Measurements from ENCODE around the gene KIF1B. TPM values are rescaled to one million over a fixed set of nuclear protein-coding genes. Genes with fewer than 3 reads are reported as not detected.

KIF1B gene
- total RNA-seq, 1 experiment from 2014 or later, result 69.5 TPM

- peaks cover 10% of the 10 kb centered on the region for H3K4me1 ChIP-seq (ENCODE audit: insufficient read depth, low read length, poor library complexity, severe bottlenecking)
- H3K9me3 ChIP-seq (ENCODE audit: low read depth, low read length, poor library complexity, severe bottlenecking), result no peaks in the 10 kb centered on the region
- no TSS peak for BruUV-seq (replicated peaks)
- ChIA-PET CTCF (no interaction called here), POLR2A (ENCODE audit: low non-redundant PET) (no interaction called here)
- H3K27me3 ChIP-seq (replicated peaks; ENCODE audit: insufficient read depth, low read depth, low read length, poor library complexity), result no peaks in the 10 kb centered on the region
- H3K36me3 ChIP-seq (ENCODE audit: insufficient read depth, low read length, poor library complexity, severe bottlenecking), result peaks cover 47% of the 10 kb centered on the region
- no peak for DNase-seq (ENCODE audit: low spot score)
- no peak for TF ChIP-seq CTCF (conservative IDR thresholded peaks at IDR 0.05; ENCODE audit: low read depth, low read length)
- TF ChIP-seq EZH2 (IDR thresholded peaks at IDR 0.05; ENCODE audit: borderline replicate concordance, low read depth, low read length, poor library complexity, severe bottlenecking), result no peak
- intact Hi-C loops (cut with micrococcal nuclease; ENCODE audit: unreplicated experiment), result no loop called here
- H3K4me3 ChIP-seq (ENCODE audit: low read depth, low read length, poor library complexity, severe bottlenecking), result no peak overlapping the region
- H3K27ac ChIP-seq (ENCODE audit: low read depth, low read length, poor library complexity, severe bottlenecking), result no peak overlapping the region
Observed at GRCh38 chr1:10326251-10326650, 115.9 kb downstream of the KIF1B start.

- BruUV-seq (replicated peaks), result no TSS peak
- H3K27ac ChIP-seq (ENCODE audit: low read depth, low read length, poor library complexity, severe bottlenecking), result no peak overlapping the region
- no peaks in the 10 kb centered on the region for H3K27me3 ChIP-seq (replicated peaks; ENCODE audit: insufficient read depth, low read depth, low read length, poor library complexity)
- peak; percentile 6 for DNase-seq (ENCODE audit: low spot score)
- peaks cover 38% of the 10 kb centered on the region for H3K36me3 ChIP-seq (ENCODE audit: insufficient read depth, low read length, poor library complexity, severe bottlenecking)
- no peak overlapping the region for H3K4me3 ChIP-seq (ENCODE audit: low read depth, low read length, poor library complexity, severe bottlenecking)
- intact Hi-C loops (cut with micrococcal nuclease; ENCODE audit: unreplicated experiment), result no loop called here
- H3K4me1 ChIP-seq (ENCODE audit: insufficient read depth, low read length, poor library complexity, severe bottlenecking), result peaks cover 10% of the 10 kb centered on the region
- ChIA-PET CTCF (no interaction called here), POLR2A (ENCODE audit: low non-redundant PET) (no interaction called here)
- no peak for TF ChIP-seq EZH2 (IDR thresholded peaks at IDR 0.05; ENCODE audit: borderline replicate concordance, low read depth, low read length, poor library complexity, severe bottlenecking)
- no peak for TF ChIP-seq CTCF (conservative IDR thresholded peaks at IDR 0.05; ENCODE audit: low read depth, low read length)
- H3K9me3 ChIP-seq (ENCODE audit: low read depth, low read length, poor library complexity, severe bottlenecking), result no peaks in the 10 kb centered on the region
Observed at GRCh38 chr1:10328180-10328963, 118.0 kb downstream of the KIF1B start.

- Histone ChIP-seq H3K27ac (ENCODE audit: low read depth, low read length, poor library complexity, severe bottlenecking) (no peak overlapping the region), H3K36me3 (ENCODE audit: insufficient read depth, low read length, poor library complexity, severe bottlenecking) (peaks cover 57% of the 10 kb centered on the region), H3K9me3 (ENCODE audit: low read depth, low read length, poor library complexity, severe bottlenecking) (no peaks in the 10 kb centered on the region), H3K4me1 (ENCODE audit: insufficient read depth, low read length, poor library complexity, severe bottlenecking) (no peaks in the 10 kb centered on the region), H3K27me3 (replicated peaks; ENCODE audit: insufficient read depth, low read depth, low read length, poor library complexity) (no peaks in the 10 kb centered on the region), H3K4me3 (ENCODE audit: low read depth, low read length, poor library complexity, severe bottlenecking) (no peak overlapping the region)
- intact Hi-C loops (cut with micrococcal nuclease; ENCODE audit: unreplicated experiment), result no loop called here
- DNase-seq (ENCODE audit: low spot score), result no peak
- BruUV-seq (replicated peaks), result no TSS peak
- CTCF ChIA-PET, result interaction anchor here (1.0 to 1.3 kb wide), 2 partner anchors 128 to 388 kb away, joined by 3 to 6 read pairs; no protein-coding TSS in a partner anchor
- TF ChIP-seq EZH2 (IDR thresholded peaks at IDR 0.05; ENCODE audit: borderline replicate concordance, low read depth, low read length, poor library complexity, severe bottlenecking) (no peak), CTCF (conservative IDR thresholded peaks at IDR 0.05; ENCODE audit: low read depth, low read length) (no peak)
- POLR2A ChIA-PET (ENCODE audit: low non-redundant PET), result no interaction called here
Observed at GRCh38 chr1:10337436-10337835, 127.1 kb downstream of the KIF1B start.
